ENCODE measurements around the gene CELA3B.

DNA sequence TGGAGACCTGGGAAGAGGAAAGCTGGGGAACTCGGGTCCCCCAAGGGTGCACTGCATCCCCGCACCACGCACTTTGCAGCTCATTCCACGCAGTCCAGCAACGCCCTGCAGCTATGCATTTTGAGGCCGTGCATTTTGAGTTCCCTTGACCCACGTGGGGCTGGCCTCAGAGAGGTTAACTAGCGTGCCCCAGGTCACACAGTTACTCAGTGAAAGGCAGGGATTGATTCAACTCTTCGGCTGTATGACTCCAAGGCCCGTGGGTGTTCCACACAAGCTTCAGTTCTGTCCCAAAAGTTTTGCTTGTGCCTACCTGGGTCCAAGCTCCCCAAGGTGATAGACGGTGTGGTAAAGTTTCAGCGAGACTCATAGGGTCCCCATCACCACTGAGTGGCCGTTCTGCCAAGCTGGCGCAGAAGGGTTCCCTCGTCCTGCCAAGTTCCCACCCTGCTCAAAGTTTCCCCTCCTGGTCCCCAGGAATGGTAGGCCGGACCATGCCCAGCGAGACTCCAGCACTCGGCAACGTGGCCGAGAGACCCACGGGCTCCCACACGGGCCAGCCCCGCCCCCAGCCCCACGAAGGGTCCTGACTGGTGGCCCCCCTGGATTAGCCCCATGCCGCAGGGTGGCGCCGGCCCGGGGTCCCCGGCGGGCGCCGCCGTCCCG, 40.3 kb upstream of the CELA3B start:
- TF ChIP-seq, protein P1, sequence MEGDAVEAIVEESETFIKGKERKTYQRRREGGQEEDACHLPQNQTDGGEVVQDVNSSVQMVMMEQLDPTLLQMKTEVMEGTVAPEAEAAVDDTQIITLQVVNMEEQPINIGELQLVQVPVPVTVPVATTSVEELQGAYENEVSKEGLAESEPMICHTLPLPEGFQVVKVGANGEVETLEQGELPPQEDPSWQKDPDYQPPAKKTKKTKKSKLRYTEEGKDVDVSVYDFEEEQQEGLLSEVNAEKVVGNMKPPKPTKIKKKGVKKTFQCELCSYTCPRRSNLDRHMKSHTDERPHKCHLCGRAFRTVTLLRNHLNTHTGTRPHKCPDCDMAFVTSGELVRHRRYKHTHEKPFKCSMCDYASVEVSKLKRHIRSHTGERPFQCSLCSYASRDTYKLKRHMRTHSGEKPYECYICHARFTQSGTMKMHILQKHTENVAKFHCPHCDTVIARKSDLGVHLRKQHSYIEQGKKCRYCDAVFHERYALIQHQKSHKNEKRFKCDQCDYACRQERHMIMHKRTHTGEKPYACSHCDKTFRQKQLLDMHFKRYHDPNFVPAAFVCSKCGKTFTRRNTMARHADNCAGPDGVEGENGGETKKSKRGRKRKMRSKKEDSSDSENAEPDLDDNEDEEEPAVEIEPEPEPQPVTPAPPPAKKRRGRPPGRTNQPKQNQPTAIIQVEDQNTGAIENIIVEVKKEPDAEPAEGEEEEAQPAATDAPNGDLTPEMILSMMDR (IDR thresholded peaks at IDR 0.05) = no peak
- no peak for TF ChIP-seq POLR2A (IDR thresholded peaks at IDR 0.05)
